C4-2B (cell line): ENCODE data around the gene PAK1.

Experiments used
- ZFX ChIP-seq: fragments of 450-650 bp; IDR thresholded peaks from 2 replicates; pipeline ENCODE4 v1.6.1; 2017
- TF ChIP-seq, protein P1 (sequence below): fragments of 450-650 bp; conservative IDR thresholded peaks from 2 replicates; pipeline ENCODE4 v1.5.1; 2017; ENCODE audit warnings: mild to moderate bottlenecking

DNA sequence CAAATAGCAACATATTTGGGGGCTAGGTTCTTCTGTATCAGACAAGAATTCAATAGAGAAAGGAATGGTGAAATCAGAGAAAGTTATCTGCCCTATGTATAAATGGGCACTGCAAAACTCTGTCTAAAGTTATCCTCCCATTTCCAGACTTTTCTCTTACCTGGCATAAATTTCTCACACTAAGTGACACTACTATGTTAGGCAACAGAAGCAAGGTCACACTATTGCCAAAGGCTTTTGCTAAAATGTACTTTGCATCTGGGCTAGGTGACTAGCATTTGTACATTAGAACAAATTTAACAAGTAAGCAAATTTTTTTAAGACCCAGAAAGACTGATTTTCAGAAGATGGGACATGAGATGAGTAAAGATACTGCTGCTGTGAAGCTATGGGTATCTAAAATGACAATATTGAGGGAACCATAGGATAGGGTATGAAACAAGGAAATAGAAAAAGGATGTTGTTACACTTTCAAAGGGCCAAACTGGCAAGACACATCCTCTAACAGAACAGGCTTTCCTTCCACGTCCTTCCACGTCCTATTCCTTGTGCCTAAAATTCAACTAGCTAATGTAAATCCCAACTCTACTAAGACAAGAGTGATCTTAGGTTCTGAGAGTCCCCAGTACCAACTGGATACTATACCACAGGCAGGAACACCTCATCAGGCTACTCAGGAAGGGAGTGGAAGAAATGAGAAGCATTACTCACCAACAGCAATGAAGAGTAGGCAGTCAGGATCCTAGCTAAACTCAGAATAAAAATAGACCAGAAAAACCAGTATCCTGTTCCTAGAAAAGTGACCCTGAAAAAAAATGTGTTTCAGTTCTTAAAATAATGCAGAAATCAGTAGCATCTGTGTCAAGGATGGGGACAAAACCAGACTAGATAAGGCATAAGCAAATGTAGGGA lies 195.0 kb downstream of the PAK1 start:
- TF ChIP-seq, protein P1, sequence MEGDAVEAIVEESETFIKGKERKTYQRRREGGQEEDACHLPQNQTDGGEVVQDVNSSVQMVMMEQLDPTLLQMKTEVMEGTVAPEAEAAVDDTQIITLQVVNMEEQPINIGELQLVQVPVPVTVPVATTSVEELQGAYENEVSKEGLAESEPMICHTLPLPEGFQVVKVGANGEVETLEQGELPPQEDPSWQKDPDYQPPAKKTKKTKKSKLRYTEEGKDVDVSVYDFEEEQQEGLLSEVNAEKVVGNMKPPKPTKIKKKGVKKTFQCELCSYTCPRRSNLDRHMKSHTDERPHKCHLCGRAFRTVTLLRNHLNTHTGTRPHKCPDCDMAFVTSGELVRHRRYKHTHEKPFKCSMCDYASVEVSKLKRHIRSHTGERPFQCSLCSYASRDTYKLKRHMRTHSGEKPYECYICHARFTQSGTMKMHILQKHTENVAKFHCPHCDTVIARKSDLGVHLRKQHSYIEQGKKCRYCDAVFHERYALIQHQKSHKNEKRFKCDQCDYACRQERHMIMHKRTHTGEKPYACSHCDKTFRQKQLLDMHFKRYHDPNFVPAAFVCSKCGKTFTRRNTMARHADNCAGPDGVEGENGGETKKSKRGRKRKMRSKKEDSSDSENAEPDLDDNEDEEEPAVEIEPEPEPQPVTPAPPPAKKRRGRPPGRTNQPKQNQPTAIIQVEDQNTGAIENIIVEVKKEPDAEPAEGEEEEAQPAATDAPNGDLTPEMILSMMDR = no peak
- no peak for TF ChIP-seq ZFX
